ENCODE measurements around the gene SLIT3. TPM values are rescaled to one million over a fixed set of nuclear protein-coding genes. Genes with fewer than 3 reads are reported as not detected.

Gene SLIT3
- total RNA-seq, 4 donors from 2014 or later, result 0.72 to 37.4 (median 5.3) TPM

- Histone ChIP-seq H3K4me1 (peaks cover 0 to 14% (median 4%) of the 10 kb centered on the region in 3 donors), H3K27me3 (no peaks in the 10 kb centered on the region), H3K9me3 (no peaks in the 10 kb centered on the region), H3K27ac (no peak overlapping the region), H3K36me3 (no peaks in the 10 kb centered on the region), H3K4me3 (no peak overlapping the region)
- DNase-seq, result no peak
- intact Hi-C loops (cut with DNase I), result no loop called here
- 83 to 93% methylated on average over 1 to 2 of the region's 3 CpGs for WGBS, 2 donors
- TF ChIP-seq POLR2A (IDR thresholded peaks at IDR 0.05), result no peak
- no peak for TF ChIP-seq CTCF (IDR thresholded peaks at IDR 0.05)
Measured at GRCh38 chr5:168948746-168949145, 352.2 kb downstream of the SLIT3 start.

GRCh38 chr5:168947212-168947868 is 353.6 kb downstream of the SLIT3 start:
- 33 to 54% methylated on average over 2 to 4 of the region's 5 CpGs for WGBS, 2 donors
- peak in 5 of 6 experiments; percentile 42 to 71 (median 55) for TF ChIP-seq CTCF (IDR thresholded peaks at IDR 0.05)
- TF ChIP-seq POLR2A (IDR thresholded peaks at IDR 0.05), result no peak
- no peaks in the 10 kb centered on the region for H3K27me3 ChIP-seq
- DNase-seq, result no peak
- no peak overlapping the region for H3K4me3 ChIP-seq
- no peak overlapping the region for H3K27ac ChIP-seq
- no peaks in the 10 kb centered on the region for H3K9me3 ChIP-seq
- intact Hi-C loops (cut with DNase I), result no loop called here
- no peaks in the 10 kb centered on the region for H3K36me3 ChIP-seq
- peaks cover 0 to 14% (median 4%) of the 10 kb centered on the region in 3 donors for H3K4me1 ChIP-seq

- no peak for DNase-seq
- intact Hi-C loops (cut with DNase I), result no loop called here
- Histone ChIP-seq H3K27me3 (no peaks in the 10 kb centered on the region), H3K4me1 (peaks cover 0 to 12% (median 4%) of the 10 kb centered on the region in 3 donors), H3K9me3 (no peaks in the 10 kb centered on the region), H3K4me3 (no peak overlapping the region), H3K36me3 (no peaks in the 10 kb centered on the region), H3K27ac (peak overlapping the region in 1 of 4 donors; percentile 12)
- no peak for TF ChIP-seq POLR2A (IDR thresholded peaks at IDR 0.05)
- TF ChIP-seq CTCF (IDR thresholded peaks at IDR 0.05), result no peak
- 90 to 97% methylated on average over 4 to 6 of the region's 6 CpGs for WGBS, 2 donors
Measured at GRCh38 chr5:168946363-168946762, 354.6 kb downstream of the SLIT3 start.

- TF ChIP-seq POLR2A (IDR thresholded peaks at IDR 0.05), result no peak
- TF ChIP-seq CTCF (IDR thresholded peaks at IDR 0.05), result no peak
- Histone ChIP-seq H3K4me1 (peaks cover 0 to 10% (median 4%) of the 10 kb centered on the region in 3 donors), H3K4me3 (no peak overlapping the region), H3K27ac (no peak overlapping the region), H3K36me3 (no peaks in the 10 kb centered on the region), H3K27me3 (no peaks in the 10 kb centered on the region), H3K9me3 (no peaks in the 10 kb centered on the region)
- DNase-seq, result no peak
- intact Hi-C loops (cut with DNase I), result no loop called here
- 46 to 55% methylated on average over 5 of the region's 5 CpGs for WGBS, 2 donors
Measured at GRCh38 chr5:168944004-168944403, 356.9 kb downstream of the SLIT3 start.

- no peak for DNase-seq
- TF ChIP-seq POLR2A (IDR thresholded peaks at IDR 0.05), result no peak
- no peak for TF ChIP-seq CTCF (IDR thresholded peaks at IDR 0.05)
- peaks cover 0 to 6% (median 4%) of the 10 kb centered on the region in 3 donors for H3K4me1 ChIP-seq
Measured at GRCh38 chr5:168943091-168943884, 357.7 kb downstream of the SLIT3 start.

More at GRCh38 chr5:168943091-168943884, 357.7 kb downstream of the SLIT3 start:
- no peaks in the 10 kb centered on the region for H3K9me3 ChIP-seq
- WGBS, 2 donors, result 67 to 69% methylated on average over 2 of the region's 2 CpGs
- H3K4me3 ChIP-seq, result no peak overlapping the region
- no peaks in the 10 kb centered on the region for H3K27me3 ChIP-seq
- H3K36me3 ChIP-seq, result no peaks in the 10 kb centered on the region
- intact Hi-C loops (cut with DNase I), result no loop called here
- H3K27ac ChIP-seq, result no peak overlapping the region
